ENCODE data around the gene NDUFB10. TPM values are rescaled to one million over a fixed set of nuclear protein-coding genes. Genes with fewer than 3 reads are reported as not detected.

Gene NDUFB10
- polyA plus RNA-seq, 1 of the 3 experiments (the other 2 are of a cell fraction), result 468 TPM

DNA sequence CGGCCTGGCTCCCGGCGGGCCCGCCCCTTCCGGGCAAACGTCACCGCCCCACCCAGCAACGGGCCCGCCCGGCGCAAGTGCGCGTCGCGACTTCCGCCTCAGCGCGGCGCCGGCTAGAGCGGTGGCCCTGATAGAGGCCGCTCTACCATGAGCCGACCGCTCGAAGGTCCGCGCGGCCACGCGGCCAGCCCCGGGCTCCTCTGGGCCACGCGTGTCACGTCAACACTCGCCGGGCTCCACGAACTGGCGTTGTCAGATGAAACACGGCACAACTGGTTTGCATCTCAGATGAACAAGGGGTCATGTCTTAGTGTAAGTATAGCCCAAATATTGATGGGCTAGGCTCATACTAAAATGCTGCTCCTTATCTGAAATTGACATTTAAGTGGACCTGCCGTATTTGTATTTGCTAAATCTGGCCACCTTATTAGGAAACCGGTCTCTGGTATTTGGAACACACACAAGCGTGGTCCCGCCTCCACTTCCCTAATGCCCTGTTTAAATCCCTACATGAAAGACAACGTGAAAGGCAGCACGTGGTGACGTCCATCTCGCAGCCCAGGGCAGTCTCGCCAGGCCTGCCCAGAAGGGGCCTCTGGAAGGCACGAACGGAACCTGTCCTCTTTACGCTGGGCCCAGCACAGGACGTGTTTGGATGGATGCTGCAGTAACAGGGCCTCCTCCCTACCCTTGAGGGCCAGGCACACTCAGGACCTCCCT lies 50.6 kb downstream of the NDUFB10 start, which contains the start of gene ZNF598 (continued):
- TF ChIP-seq PBX3 (IDR thresholded peaks at IDR 0.05) (no peak), MXI1 (IDR thresholded peaks at IDR 0.05; ENCODE audit: low read depth, low read length) (peak; percentile 89)

Small RNAs within 50 kb of the gene (small RNA-seq; reads per million reads assigned to genes)
- gene AC005363.2, result 0 to 2.1 (median 0) reads per million in 7 experiments
- 0 reads per million in 7 experiments for gene SNORA10
- gene SNORA64, result 0 reads per million in 7 experiments

Other genes with a start within 250 kb of the NDUFB10 start
- 77.2 and 80.4 TPM in 2 replicates for gene NME3, start 188.0 kb upstream of the NDUFB10 start, polyA plus RNA-seq (2012; rRNA removed)
- gene EME2, start 186.7 kb upstream of the NDUFB10 start, polyA plus RNA-seq (2012; rRNA removed), result 10.1 and 15.8 TPM in 2 replicates
- gene MRPS34, start 186.4 kb upstream of the NDUFB10 start, polyA plus RNA-seq (2012; rRNA removed), result 127 and 156 TPM in 2 replicates
- gene SPSB3, start 177.0 kb upstream of the NDUFB10 start, polyA plus RNA-seq (2012; rRNA removed), result 40.6 and 41.6 TPM in 2 replicates
- gene NUBP2, start 176.6 kb upstream of the NDUFB10 start, polyA plus RNA-seq (2012; rRNA removed), result 73.2 and 75.4 TPM in 2 replicates
- gene IGFALS, start 165.8 kb upstream of the NDUFB10 start, polyA plus RNA-seq (2012; rRNA removed), result 0.02 and 0.03 TPM in 2 replicates
- gene HAGH, start 132.7 kb upstream of the NDUFB10 start, polyA plus RNA-seq (2012; rRNA removed), result 119 and 138 TPM in 2 replicates
- 58.2 and 59.0 TPM in 2 replicates for gene FAHD1, start 132.3 kb upstream of the NDUFB10 start, polyA plus RNA-seq (2012; rRNA removed)
- 0.05 TPM in 1 of 2 replicates, not detected in the other for gene MEIOB, start 87.4 kb upstream of the NDUFB10 start, polyA plus RNA-seq (2012; rRNA removed)
- 0.03 TPM in 1 of 2 replicates, not detected in the other for gene HS3ST6, start 41.1 kb upstream of the NDUFB10 start, polyA plus RNA-seq (2012; rRNA removed)
- 30.1 and 31.4 TPM in 2 replicates for gene MSRB1, start 16.3 kb upstream of the NDUFB10 start, polyA plus RNA-seq (2012; rRNA removed)
- gene RPL3L, start 4.8 kb upstream of the NDUFB10 start, polyA plus RNA-seq (2012; rRNA removed), result not detected in 2 replicates
- gene RPS2, start 5.3 kb downstream of the NDUFB10 start, polyA plus RNA-seq (2012; rRNA removed), result 4,622 and 6,384 TPM in 2 replicates
- 0.07 TPM in 1 of 2 replicates, not detected in the other for gene RNF151, start 7.3 kb downstream of the NDUFB10 start, polyA plus RNA-seq (2012; rRNA removed)
- gene TBL3, start 12.5 kb downstream of the NDUFB10 start, polyA plus RNA-seq (2012; rRNA removed), result 36.7 and 37.1 TPM in 2 replicates
- gene NOXO1, start 21.9 kb downstream of the NDUFB10 start, polyA plus RNA-seq (2012; rRNA removed), result 0.19 and 0.21 TPM in 2 replicates
- 13.3 and 20.4 TPM in 2 replicates for gene GFER, start 24.7 kb downstream of the NDUFB10 start, polyA plus RNA-seq (2012; rRNA removed)
- gene SYNGR3, start 30.4 kb downstream of the NDUFB10 start, polyA plus RNA-seq (2012; rRNA removed), result 10.7 and 10.8 TPM in 2 replicates
- gene ZNF598, start 50.3 kb downstream of the NDUFB10 start, polyA plus RNA-seq (2012; rRNA removed), result 38.1 and 47.8 TPM in 2 replicates
- 0.62 and 1.1 TPM in 2 replicates for gene NPW, start 60.2 kb downstream of the NDUFB10 start, polyA plus RNA-seq (2012; rRNA removed)
- 45.2 and 53.8 TPM in 2 replicates for gene NHERF2, start 67.4 kb downstream of the NDUFB10 start, polyA plus RNA-seq (2012; rRNA removed)
- 72.9 and 77.3 TPM in 2 replicates for gene NTHL1, start 88.3 kb downstream of the NDUFB10 start, polyA plus RNA-seq (2012; rRNA removed)
- 76.7 and 96.1 TPM in 2 replicates for gene TSC2, start 88.4 kb downstream of the NDUFB10 start, polyA plus RNA-seq (2012; rRNA removed)
- gene PKD1, start 176.4 kb downstream of the NDUFB10 start, polyA plus RNA-seq (2012; rRNA removed), result 39.8 and 47.4 TPM in 2 replicates
- gene RAB26, start 189.1 kb downstream of the NDUFB10 start, polyA plus RNA-seq (2012; rRNA removed), result 14.3 and 19.5 TPM in 2 replicates
- 69.9 and 73.0 TPM in 2 replicates for gene TRAF7, start 196.2 kb downstream of the NDUFB10 start, polyA plus RNA-seq (2012; rRNA removed)
- gene CASKIN1, start 237.1 kb downstream of the NDUFB10 start, polyA plus RNA-seq (2012; rRNA removed), result 1.4 and 1.7 TPM in 2 replicates
- gene MLST8, start 245.9 kb downstream of the NDUFB10 start, polyA plus RNA-seq (2012; rRNA removed), result 70.3 and 85.4 TPM in 2 replicates